ENCODE results near the gene SOCS3.

Gene SOCS3

DNA sequence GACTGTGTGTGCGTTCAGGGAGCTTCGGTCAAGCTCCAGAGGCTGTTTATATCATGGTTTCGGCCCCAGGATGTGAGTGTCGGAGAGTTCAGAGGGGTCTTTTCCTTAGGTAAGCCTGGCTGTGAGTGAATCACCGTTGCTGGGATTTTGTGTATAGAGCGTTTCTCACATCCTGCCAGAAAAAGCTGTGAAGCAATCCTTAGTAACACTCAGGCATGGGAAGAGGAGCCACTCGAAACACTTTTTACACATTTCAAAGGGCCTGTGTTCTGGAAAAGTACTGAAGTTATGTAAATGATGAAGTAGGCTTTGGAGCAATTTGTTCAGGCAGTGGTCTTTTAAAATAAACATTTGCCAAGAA, 19.2 kb upstream of the SOCS3 start:
- DNase-seq, result no peak
- Histone ChIP-seq H3K4me1 (ENCODE audit: control insufficient read depth, insufficient read depth, low read length, poor library complexity, severe bottlenecking) (peaks cover 39% of the 10 kb centered on the region), H3K4me3 (ENCODE audit: insufficient read depth, low read depth, low read length, poor library complexity, severe bottlenecking) (peak overlapping the region; percentile 85), H3K36me3 (ENCODE audit: control insufficient read depth, insufficient read depth, low read length) (no peaks in the 10 kb centered on the region), H3K27ac (ENCODE audit: insufficient read depth, low read length, poor library complexity, severe bottlenecking) (peak overlapping the region; percentile 74), H3K9me3 (ENCODE audit: control insufficient read depth, low read length) (no peaks in the 10 kb centered on the region), H3K27me3 (replicated peaks; ENCODE audit: control insufficient read depth, insufficient read depth, low read length, poor library complexity, severe bottlenecking) (no peaks in the 10 kb centered on the region)

DNA sequence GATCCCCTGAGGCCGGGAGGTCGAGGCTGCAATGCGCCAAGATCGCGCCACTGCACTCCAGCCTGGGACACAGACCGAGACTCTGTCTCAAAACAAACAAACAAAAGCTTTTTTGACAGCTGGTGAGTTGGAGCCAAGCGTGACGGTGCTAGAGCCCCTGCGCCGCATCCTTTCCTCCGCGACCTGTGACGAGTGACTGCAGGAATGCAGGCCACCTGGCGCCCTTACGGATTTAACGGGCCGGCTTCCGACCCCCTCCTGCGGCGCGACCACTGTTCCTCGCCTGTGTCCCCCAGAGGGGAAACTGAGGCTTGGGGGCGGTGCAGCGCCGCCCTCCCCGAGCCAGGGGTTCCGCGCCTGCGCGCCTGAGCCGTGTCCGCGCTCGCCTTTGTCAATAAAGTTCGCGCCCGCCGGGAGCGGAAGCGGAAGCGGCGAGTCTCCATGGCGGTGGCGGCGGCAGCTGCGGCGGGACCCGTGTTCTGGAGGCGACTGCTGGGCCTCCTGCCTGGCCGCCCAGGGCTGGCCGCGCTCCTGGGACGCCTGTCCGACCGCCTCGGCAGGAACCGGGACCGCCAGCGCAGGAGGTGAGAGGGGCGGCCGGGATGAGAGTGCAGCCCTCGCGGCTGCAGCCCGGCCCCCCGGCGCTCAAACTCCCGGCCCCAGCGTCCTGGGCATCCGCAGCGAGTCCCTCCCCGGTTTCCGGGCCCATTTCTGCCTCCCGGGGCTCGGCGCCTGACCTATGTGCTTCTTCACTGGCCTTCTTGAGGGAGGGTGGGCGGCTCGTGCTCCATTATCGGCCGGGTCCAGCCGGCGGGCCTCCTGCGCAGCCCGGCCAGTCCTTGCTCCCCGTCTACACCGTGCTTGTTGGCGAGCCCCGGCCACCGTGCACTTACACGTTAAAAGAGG, 18.6 kb upstream of the SOCS3 start, which contains the start of gene PGS1:
PGS1 (plus strand) TSS at position 425 of the 906 bp plus-strand sequence; CDS start at position 442, 17 bp downstream.
- Histone ChIP-seq H3K9me3 (ENCODE audit: control insufficient read depth, low read length) (no peaks in the 10 kb centered on the region), H3K4me3 (ENCODE audit: insufficient read depth, low read depth, low read length, poor library complexity, severe bottlenecking) (peak within 1 kb of the TSS; percentile 85), H3K27me3 (replicated peaks; ENCODE audit: control insufficient read depth, insufficient read depth, low read length, poor library complexity, severe bottlenecking) (no peaks in the 10 kb centered on the region), H3K36me3 (ENCODE audit: control insufficient read depth, insufficient read depth, low read length) (no peaks in the 10 kb centered on the region), H3K4me1 (ENCODE audit: control insufficient read depth, insufficient read depth, low read length, poor library complexity, severe bottlenecking) (peaks cover 33% of the 10 kb centered on the region), H3K27ac (ENCODE audit: insufficient read depth, low read length, poor library complexity, severe bottlenecking) (peak within 1 kb of the TSS; percentile 74)
- peak; percentile 63 to 72 (median 71) for DNase-seq

DNA sequence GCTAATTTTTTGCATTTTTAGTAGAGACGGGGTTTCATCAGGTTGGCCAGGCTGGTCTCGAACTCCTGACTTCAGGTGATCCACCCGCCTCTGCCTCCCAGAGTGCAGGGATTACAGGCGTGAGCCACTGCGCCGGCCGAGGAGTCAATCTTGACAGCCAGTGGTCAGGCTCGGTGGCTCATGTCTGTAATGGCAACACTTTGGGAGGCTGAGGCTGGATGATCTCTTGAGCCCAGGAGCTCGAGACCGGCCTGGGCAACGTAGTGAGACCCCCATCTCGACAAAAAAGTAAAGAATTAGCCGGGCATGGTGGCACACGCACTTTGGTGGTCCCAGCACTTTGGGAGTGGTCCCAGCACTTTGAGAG, 18.0 kb upstream of the SOCS3 start:
- H3K9me3 ChIP-seq (ENCODE audit: control insufficient read depth, low read length), result no peaks in the 10 kb centered on the region
- peak overlapping the region; percentile 85 for H3K4me3 ChIP-seq (ENCODE audit: insufficient read depth, low read depth, low read length, poor library complexity, severe bottlenecking)
- H3K4me1 ChIP-seq (ENCODE audit: control insufficient read depth, insufficient read depth, low read length, poor library complexity, severe bottlenecking), result peaks cover 27% of the 10 kb centered on the region
- no peaks in the 10 kb centered on the region for H3K36me3 ChIP-seq (ENCODE audit: control insufficient read depth, insufficient read depth, low read length)
- no peak for DNase-seq
- peak overlapping the region; percentile 74 for H3K27ac ChIP-seq (ENCODE audit: insufficient read depth, low read length, poor library complexity, severe bottlenecking)
- no peaks in the 10 kb centered on the region for H3K27me3 ChIP-seq (replicated peaks; ENCODE audit: control insufficient read depth, insufficient read depth, low read length, poor library complexity, severe bottlenecking)

DNA sequence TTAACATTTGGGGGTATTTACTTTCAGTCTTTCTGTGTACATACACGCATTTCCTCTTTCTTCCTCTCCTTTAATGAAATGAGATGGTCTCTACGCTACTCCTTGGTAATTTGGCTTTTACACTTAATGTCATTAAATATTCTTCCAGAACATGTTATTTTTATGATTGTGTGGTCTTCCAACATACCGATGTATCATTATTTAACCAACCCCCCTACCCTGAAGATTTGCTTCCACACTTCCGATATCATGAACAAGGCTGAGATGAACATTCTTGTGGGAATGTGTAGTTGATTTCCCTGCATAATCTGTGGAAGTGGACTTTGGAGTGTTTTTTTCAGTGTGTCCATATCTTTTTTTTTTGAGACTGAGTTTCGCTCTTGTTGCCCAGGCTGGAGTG, 16.3 kb upstream of the SOCS3 start:
- no peaks in the 10 kb centered on the region for H3K9me3 ChIP-seq (ENCODE audit: control insufficient read depth, low read length)
- no peak for DNase-seq
- H3K27me3 ChIP-seq (replicated peaks; ENCODE audit: control insufficient read depth, insufficient read depth, low read length, poor library complexity, severe bottlenecking), result no peaks in the 10 kb centered on the region
- H3K4me1 ChIP-seq (ENCODE audit: control insufficient read depth, insufficient read depth, low read length, poor library complexity, severe bottlenecking), result peaks cover 16% of the 10 kb centered on the region
- H3K36me3 ChIP-seq (ENCODE audit: control insufficient read depth, insufficient read depth, low read length), result no peaks in the 10 kb centered on the region
- H3K4me3 ChIP-seq (ENCODE audit: insufficient read depth, low read depth, low read length, poor library complexity, severe bottlenecking), result no peak overlapping the region
- no peak overlapping the region for H3K27ac ChIP-seq (ENCODE audit: insufficient read depth, low read length, poor library complexity, severe bottlenecking)

DNA sequence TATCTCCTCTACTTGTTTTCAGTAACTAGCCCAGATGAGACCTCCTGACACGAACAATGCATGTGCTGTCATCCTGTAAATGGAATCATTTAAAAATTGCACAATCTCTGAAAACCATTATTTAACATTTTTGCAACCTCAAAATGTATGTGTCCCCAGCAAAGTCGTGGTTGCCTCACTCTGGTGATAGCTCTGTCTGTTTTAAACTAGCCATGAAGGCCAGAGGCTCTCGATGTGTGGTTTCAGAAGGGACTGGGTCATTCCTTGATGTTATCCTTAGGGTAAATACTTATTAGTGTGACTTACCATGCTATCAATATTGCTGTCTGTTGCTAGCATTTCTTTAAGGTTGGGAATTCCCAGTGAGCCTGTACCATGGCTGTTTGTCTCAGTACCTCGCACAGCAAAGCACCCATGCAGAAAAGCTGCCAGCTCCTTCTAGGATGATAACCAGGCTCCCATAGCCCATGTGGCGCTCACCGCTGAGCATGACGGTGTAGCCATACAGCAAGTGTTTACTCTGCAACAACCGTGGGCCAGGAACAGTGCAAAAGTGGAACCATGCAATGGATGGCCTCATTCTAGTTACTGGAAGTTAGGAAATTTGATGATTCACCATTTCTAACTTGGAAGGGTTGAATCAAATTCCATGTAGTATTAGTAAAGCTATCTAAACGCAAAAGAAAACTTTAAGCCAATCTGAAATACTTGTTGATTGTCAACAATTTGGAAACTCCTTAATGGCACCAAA, 15.7 kb upstream of the SOCS3 start:
- H3K4me1 ChIP-seq (ENCODE audit: control insufficient read depth, insufficient read depth, low read length, poor library complexity, severe bottlenecking), result peaks cover 14% of the 10 kb centered on the region
- H3K36me3 ChIP-seq (ENCODE audit: control insufficient read depth, insufficient read depth, low read length), result no peaks in the 10 kb centered on the region
- H3K9me3 ChIP-seq (ENCODE audit: control insufficient read depth, low read length), result no peaks in the 10 kb centered on the region
- H3K4me3 ChIP-seq (ENCODE audit: insufficient read depth, low read depth, low read length, poor library complexity, severe bottlenecking), result no peak overlapping the region
- no peaks in the 10 kb centered on the region for H3K27me3 ChIP-seq (replicated peaks; ENCODE audit: control insufficient read depth, insufficient read depth, low read length, poor library complexity, severe bottlenecking)
- DNase-seq, result no peak
- no peak overlapping the region for H3K27ac ChIP-seq (ENCODE audit: insufficient read depth, low read length, poor library complexity, severe bottlenecking)

DNA sequence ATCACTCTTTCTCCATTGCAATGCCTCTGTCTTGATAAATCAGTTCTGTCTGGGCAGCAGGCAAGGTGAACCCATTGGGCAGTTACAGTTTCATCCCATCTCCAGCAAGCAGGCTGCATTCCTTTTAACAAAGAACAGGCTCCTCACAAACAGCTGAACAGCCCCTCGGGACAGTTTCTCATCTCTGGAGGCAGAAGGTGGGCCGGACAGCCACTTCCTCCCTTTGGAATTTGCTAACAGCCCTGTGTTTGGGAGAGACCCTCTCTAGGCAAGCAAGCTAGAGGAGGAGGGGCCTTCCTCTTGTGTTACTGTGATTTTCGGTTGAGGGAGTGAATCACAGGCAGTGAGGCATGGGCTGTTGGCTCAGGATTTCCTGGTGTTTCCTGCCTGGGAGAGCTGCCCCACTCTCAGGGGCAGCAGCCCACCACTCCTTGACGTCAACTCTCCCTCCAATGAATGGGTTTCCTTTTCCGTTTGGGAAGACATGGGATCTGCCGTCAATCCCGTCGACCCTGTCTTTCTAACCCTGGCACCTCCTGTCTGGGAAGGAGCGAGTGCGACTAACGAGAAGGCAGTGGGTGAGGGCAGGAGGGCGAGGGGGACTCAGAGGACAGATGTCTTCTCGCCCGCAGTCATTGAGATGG, 14.9 kb upstream of the SOCS3 start:
- peaks cover 13% of the 10 kb centered on the region for H3K4me1 ChIP-seq (ENCODE audit: control insufficient read depth, insufficient read depth, low read length, poor library complexity, severe bottlenecking)
- DNase-seq, result no peak
- H3K36me3 ChIP-seq (ENCODE audit: control insufficient read depth, insufficient read depth, low read length), result no peaks in the 10 kb centered on the region
- H3K4me3 ChIP-seq (ENCODE audit: insufficient read depth, low read depth, low read length, poor library complexity, severe bottlenecking), result no peak overlapping the region
- no peak overlapping the region for H3K27ac ChIP-seq (ENCODE audit: insufficient read depth, low read length, poor library complexity, severe bottlenecking)
- no peaks in the 10 kb centered on the region for H3K9me3 ChIP-seq (ENCODE audit: control insufficient read depth, low read length)
- H3K27me3 ChIP-seq (replicated peaks; ENCODE audit: control insufficient read depth, insufficient read depth, low read length, poor library complexity, severe bottlenecking), result no peaks in the 10 kb centered on the region

DNA sequence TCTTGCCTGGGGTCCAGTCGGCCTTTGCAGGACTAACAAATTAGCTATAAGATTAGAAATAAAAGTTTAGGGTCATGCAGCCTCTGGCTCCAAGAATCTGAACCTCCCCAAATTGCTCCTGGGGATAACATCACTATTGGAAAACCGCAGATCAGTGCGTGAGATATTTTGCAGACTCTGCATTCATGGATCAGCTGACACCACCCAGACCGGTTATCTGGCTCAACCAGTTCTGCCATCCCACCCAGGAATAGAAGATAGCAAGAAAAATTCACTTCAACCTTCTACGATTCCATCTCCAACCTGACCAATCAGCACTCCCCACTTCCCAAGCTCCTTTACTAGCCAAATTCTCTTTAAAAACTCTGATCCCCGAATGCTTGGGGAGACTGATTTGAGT, 14.3 kb upstream of the SOCS3 start:
- Histone ChIP-seq H3K4me3 (ENCODE audit: insufficient read depth, low read depth, low read length, poor library complexity, severe bottlenecking) (no peak overlapping the region), H3K36me3 (ENCODE audit: control insufficient read depth, insufficient read depth, low read length) (no peaks in the 10 kb centered on the region), H3K27ac (ENCODE audit: insufficient read depth, low read length, poor library complexity, severe bottlenecking) (no peak overlapping the region), H3K27me3 (replicated peaks; ENCODE audit: control insufficient read depth, insufficient read depth, low read length, poor library complexity, severe bottlenecking) (no peaks in the 10 kb centered on the region), H3K4me1 (ENCODE audit: control insufficient read depth, insufficient read depth, low read length, poor library complexity, severe bottlenecking) (peaks cover 8% of the 10 kb centered on the region), H3K9me3 (ENCODE audit: control insufficient read depth, low read length) (no peaks in the 10 kb centered on the region)
- DNase-seq, result no peak

DNA sequence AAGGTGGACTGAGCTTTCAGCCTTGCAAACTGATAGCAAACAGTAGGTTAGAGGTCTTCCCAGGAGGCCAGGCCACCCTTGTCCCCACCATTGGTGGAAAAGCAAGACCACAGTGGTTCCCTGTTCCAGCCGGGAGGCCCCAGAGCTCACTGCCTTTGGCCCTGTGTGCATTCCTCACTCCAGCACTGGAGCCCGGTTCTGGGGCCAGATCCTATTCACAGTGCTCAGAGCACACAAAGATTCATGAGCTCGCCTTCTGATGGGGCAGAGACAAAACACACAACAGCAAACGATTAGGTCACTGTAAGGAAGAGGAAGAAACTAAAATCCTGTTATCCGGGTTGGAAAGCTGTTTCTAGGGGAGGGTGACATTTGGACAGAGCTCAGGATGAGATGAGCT, 13.0 kb upstream of the SOCS3 start:
- no peaks in the 10 kb centered on the region for H3K36me3 ChIP-seq (ENCODE audit: control insufficient read depth, insufficient read depth, low read length)
- no peaks in the 10 kb centered on the region for H3K27me3 ChIP-seq (replicated peaks; ENCODE audit: control insufficient read depth, insufficient read depth, low read length, poor library complexity, severe bottlenecking)
- H3K4me3 ChIP-seq (ENCODE audit: insufficient read depth, low read depth, low read length, poor library complexity, severe bottlenecking), result no peak overlapping the region
- H3K9me3 ChIP-seq (ENCODE audit: control insufficient read depth, low read length), result no peaks in the 10 kb centered on the region
- H3K27ac ChIP-seq (ENCODE audit: insufficient read depth, low read length, poor library complexity, severe bottlenecking), result no peak overlapping the region
- DNase-seq, result no peak
- peaks cover 1% of the 10 kb centered on the region for H3K4me1 ChIP-seq (ENCODE audit: control insufficient read depth, insufficient read depth, low read length, poor library complexity, severe bottlenecking)

DNA sequence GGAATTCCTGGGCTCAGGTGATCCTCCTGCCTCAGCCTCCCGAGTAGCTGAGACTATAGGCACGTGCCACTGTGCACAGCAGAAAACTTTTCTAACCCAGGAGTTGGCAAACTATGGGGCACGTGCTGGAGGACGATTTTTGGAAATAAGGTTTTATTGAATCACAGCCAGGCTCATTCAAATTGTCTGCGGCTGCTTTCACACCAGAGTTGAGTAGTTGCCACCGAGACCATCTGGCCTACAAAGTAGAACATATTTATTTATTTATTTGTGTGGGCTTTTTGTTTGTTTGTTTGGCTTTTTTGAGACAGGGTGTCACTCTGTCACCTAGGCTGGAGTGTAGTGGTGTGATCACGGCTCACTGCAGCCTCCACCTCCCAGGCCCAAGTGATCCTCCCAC, 11.2 kb upstream of the SOCS3 start:
- no peak for DNase-seq
- no peaks in the 10 kb centered on the region for H3K4me1 ChIP-seq (ENCODE audit: control insufficient read depth, insufficient read depth, low read length, poor library complexity, severe bottlenecking)
- no peaks in the 10 kb centered on the region for H3K36me3 ChIP-seq (ENCODE audit: control insufficient read depth, insufficient read depth, low read length)
- no peak overlapping the region for H3K4me3 ChIP-seq (ENCODE audit: insufficient read depth, low read depth, low read length, poor library complexity, severe bottlenecking)
- no peaks in the 10 kb centered on the region for H3K27me3 ChIP-seq (replicated peaks; ENCODE audit: control insufficient read depth, insufficient read depth, low read length, poor library complexity, severe bottlenecking)
- no peaks in the 10 kb centered on the region for H3K9me3 ChIP-seq (ENCODE audit: control insufficient read depth, low read length)
- H3K27ac ChIP-seq (ENCODE audit: insufficient read depth, low read length, poor library complexity, severe bottlenecking), result no peak overlapping the region

Measured in effector memory CD4-positive, alpha-beta T cell (primary cell).